ENCODE data around the gene KRT24. TPM values are rescaled to one million over a fixed set of nuclear protein-coding genes. Genes with fewer than 3 reads are reported as not detected.

KRT24 gene
- total and polyA plus RNA-seq, 2 donors (not counting 3 experiments of a cell fraction or from before 2014, with no cell fraction given) = not detected

- no peak overlapping the region for H3K27ac ChIP-seq (ENCODE audit: insufficient read depth, low read depth, low read length)
- no TSS peak for BruUV-seq (replicated peaks)
- no peak for FAIRE-seq
- no peak overlapping the region for H3K4me3 ChIP-seq (replicated peaks in 1 of 3; ENCODE audit: insufficient read depth in 1 of 3, low read depth in 1 of 3, low read length in 3 of 3)
- intact Hi-C loops (cut with micrococcal nuclease) (no loop called here), dilution Hi-C loops (cut with MboI; ENCODE audit: extremely low pct_ligation_motif_present, low sequenced_read_pairs) (no loop called here)
- no peaks in the 10 kb centered on the region for H3K36me3 ChIP-seq (ENCODE audit: control insufficient read depth in 2 of 2, extremely low read depth in 1 of 2, insufficient read depth in 2 of 2, low read length in 2 of 2)
- H3K9me1 ChIP-seq (replicated peaks; ENCODE audit: control insufficient read depth, extremely low read depth, insufficient read depth, low read length) = no peaks in the 10 kb centered on the region
- CTCF ChIA-PET = interaction anchor here (1.0 kb wide), 1 partner anchor 26 kb away, joined by 3 read pairs; no protein-coding TSS in a partner anchor
- H3K9ac ChIP-seq (replicated peaks; ENCODE audit: extremely low read depth, insufficient read depth, low read length) = no peak overlapping the region
- H2AFZ ChIP-seq (ENCODE audit: low read depth, low read length) = no peak overlapping the region
- no peaks in the 10 kb centered on the region for H3K9me3 ChIP-seq (replicated peaks; ENCODE audit: control insufficient read depth, insufficient read depth, low read length)
- H3K4me2 ChIP-seq (ENCODE audit: insufficient read depth, low read length) = no peak overlapping the region
- POLR2A ChIA-PET = no interaction called here
- no peaks in the 10 kb centered on the region for H3K79me2 ChIP-seq (ENCODE audit: control insufficient read depth, insufficient read depth, low read length)
- H3K4me1 ChIP-seq (ENCODE audit: control insufficient read depth, extremely low read depth, insufficient read depth, low read length) = no peaks in the 10 kb centered on the region
- no peak for TF ChIP-seq MAX (IDR thresholded peaks at IDR 0.05; ENCODE audit: insufficient read depth, insufficient read length)
- TF ChIP-seq JUN (IDR thresholded peaks at IDR 0.05; ENCODE audit: borderline replicate concordance, insufficient read depth, insufficient read length, low read depth) = no peak
- no peak for TF ChIP-seq POLR2AphosphoS5 (IDR thresholded peaks at IDR 0.05; ENCODE audit: insufficient read depth, low read depth, low read length)
- no peak for TF ChIP-seq MYC (IDR thresholded peaks at IDR 0.05; ENCODE audit: low read depth, low read length)
- no peak for TF ChIP-seq EZH2 (IDR thresholded peaks at IDR 0.05; ENCODE audit: borderline replicate concordance, low read depth, low read length, severe bottlenecking)
- TF ChIP-seq GATA2 (IDR thresholded peaks at IDR 0.05; ENCODE audit: insufficient read depth, insufficient read length, low read depth, low read length) = no peak
- no peak for TF ChIP-seq POLR2A (IDR thresholded peaks at IDR 0.05; ENCODE audit: low read depth, low read length)
- no peak for TF ChIP-seq CTCF (IDR thresholded peaks at IDR 0.05; ENCODE audit: extremely low read depth in 1 of 2, insufficient read depth in 1 of 2, low read depth in 1 of 2, low read length in 2 of 2)
- TF ChIP-seq FOS (IDR thresholded peaks at IDR 0.05; ENCODE audit: borderline replicate concordance, insufficient read depth, low read length) = no peak
- H4K20me1 ChIP-seq (replicated peaks; ENCODE audit: control insufficient read depth, extremely low read depth, insufficient read depth, low read length) = no peaks in the 10 kb centered on the region
- no peak for DNase-seq (ENCODE audit: low read depth, low spot score)
- peaks cover 2 to 7% of the 10 kb centered on the region in 2 experiments for H3K27me3 ChIP-seq (ENCODE audit: control insufficient read depth in 2 of 2, insufficient read depth in 2 of 2, low read length in 2 of 2)
These were observed 18.7 kb upstream of the KRT24 start for GRCh38 chr17:40722241-40722640.

All from endothelial cell of umbilical vein (primary cell).